HEK293 (cell line): ENCODE data around the gene PLEKHO2.
"Not testable (repeated sequence)": the region's sequence is repeated elsewhere in the genome, so short reads cannot be mapped to it uniquely, and the experiment has no call there.

ENCODE experiments used
- CTCF ChIP-seq: fragments of 450-650 bp; formaldehyde crosslinking; IDR thresholded peaks from 2 replicates; pipeline ENCODE4 v1.5.1; 2016; ENCODE audit warnings: missing biosample characterization, missing genetic modification characterization
- ELK4 ChIP-seq: IDR thresholded peaks from 2 replicates; pipeline ENCODE4 v1.6.1; 2011; ENCODE audit warnings: mild to moderate bottlenecking, low read depth, low read length, borderline replicate concordance
- ZNF792 ChIP-seq: fragments of 450-650 bp; formaldehyde crosslinking; IDR thresholded peaks from 2 replicates; pipeline ENCODE4 v1.5.1; 2016; ENCODE audit warnings: missing biosample characterization, missing genetic modification characterization

DNA sequence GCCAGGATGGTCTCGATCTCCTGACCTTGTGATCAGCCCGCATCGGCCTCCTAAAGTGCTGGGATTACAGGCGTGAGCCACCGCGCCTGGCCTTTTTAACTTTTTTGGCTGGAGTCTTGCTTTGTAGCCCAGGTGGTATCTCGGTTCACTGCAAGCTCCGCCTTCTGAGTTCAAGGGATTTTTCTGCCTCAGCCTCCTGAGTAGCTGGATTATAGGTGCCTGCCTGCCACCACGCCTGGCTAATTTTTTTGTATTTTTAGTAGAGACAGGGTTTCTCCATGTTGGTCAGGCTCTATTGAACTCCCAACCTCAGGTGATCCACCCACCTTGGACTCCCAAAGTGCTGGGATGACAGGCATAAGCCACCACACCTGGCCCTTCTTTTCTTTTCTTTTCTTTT, 45.8 kb upstream of the PLEKHO2 start:
- not testable (repeated sequence) for TF ChIP-seq ZNF792 (tag by site-specific recombination); CTCF (tag by site-specific recombination); ELK4
